Mucosa of rectum (tissue), 2 donors: Measurements from ENCODE around the gene GABBR2.

ENCODE experiments used
- H3K27ac ChIP-seq, 2 donors: one replicate each; pipeline ENCODE4 v1.7.0; 2013; ENCODE audit warnings: inconsistent platforms in 2 of 2, low read depth in 2 of 2, low read length in 2 of 2
- H3K27me3 ChIP-seq, 2 donors: one replicate each; pipeline ENCODE4 v1.7.0; 2013; ENCODE audit warnings: low read length in 2 of 2; ENCODE audit not compliant: control insufficient read depth in 2 of 2, insufficient read depth in 2 of 2
- H3K36me3 ChIP-seq, 2 donors: one replicate each; pipeline ENCODE4 v1.7.0; 2013; ENCODE audit warnings: low read length in 2 of 2; ENCODE audit not compliant: control insufficient read depth in 2 of 2, insufficient read depth in 2 of 2
- H3K4me1 ChIP-seq, 2 donors: one replicate each; pipeline ENCODE4 v1.7.0; 2013; ENCODE audit warnings: low read length in 2 of 2, mild to moderate bottlenecking in 1 of 2; ENCODE audit not compliant: control insufficient read depth in 2 of 2, insufficient read depth in 2 of 2
- H3K4me3 ChIP-seq, 2 donors: one replicate each; pipeline ENCODE4 v1.7.0; 2013; ENCODE audit warnings: low read length in 2 of 2
- H3K9ac ChIP-seq, 2 donors: one replicate each; pipeline ENCODE4 v1.7.0; 2013; ENCODE audit warnings: low read length in 2 of 2, low read depth in 1 of 2, mild to moderate bottlenecking in 1 of 2
- H3K9me3 ChIP-seq, 2 donors: one replicate each; pipeline ENCODE4 v1.7.0; 2013; ENCODE audit warnings: low read length in 2 of 2; ENCODE audit not compliant: control insufficient read depth in 2 of 2
- donor health status: healthy.
- donor health status: Normal muscosa, but diverticular disease.

The GABBR2 gene

GRCh38 chr9:98600631-98601030 is 108.1 kb downstream of the GABBR2 start:
- no peak overlapping the region for H3K27ac ChIP-seq
- H3K36me3 ChIP-seq: no peaks in the 10 kb centered on the region
- H3K9me3 ChIP-seq: no peaks in the 10 kb centered on the region
- H3K9ac ChIP-seq: no peak overlapping the region
- no peaks in the 10 kb centered on the region for H3K4me1 ChIP-seq
- H3K4me3 ChIP-seq: no peak overlapping the region
- H3K27me3 ChIP-seq: no peaks in the 10 kb centered on the region

GRCh38 chr9:98599566-98600216 is 109.0 kb downstream of the GABBR2 start:
- no peak overlapping the region for H3K27ac ChIP-seq
- no peak overlapping the region for H3K9ac ChIP-seq

GRCh38 chr9:98598861-98599260 is 109.9 kb downstream of the GABBR2 start:
- no peak overlapping the region for H3K27ac ChIP-seq

More at GRCh38 chr9:98599566-98600216, 109.0 kb downstream of the GABBR2 start:
- Histone ChIP-seq H3K4me3 (no peak overlapping the region), H3K4me1 (no peaks in the 10 kb centered on the region), H3K9me3 (no peaks in the 10 kb centered on the region), H3K36me3 (no peaks in the 10 kb centered on the region), H3K27me3 (no peaks in the 10 kb centered on the region)

GRCh38 chr9:98597236-98597771 is 111.4 kb downstream of the GABBR2 start:
- Histone ChIP-seq H3K4me3 (no peak overlapping the region), H3K27ac (no peak overlapping the region), H3K4me1 (no peaks in the 10 kb centered on the region), H3K36me3 (no peaks in the 10 kb centered on the region), H3K27me3 (no peaks in the 10 kb centered on the region), H3K9ac (no peak overlapping the region), H3K9me3 (no peaks in the 10 kb centered on the region)

More at GRCh38 chr9:98598861-98599260, 109.9 kb downstream of the GABBR2 start:
- Histone ChIP-seq H3K9ac (no peak overlapping the region), H3K9me3 (no peaks in the 10 kb centered on the region), H3K27me3 (no peaks in the 10 kb centered on the region), H3K4me1 (no peaks in the 10 kb centered on the region), H3K4me3 (no peak overlapping the region), H3K36me3 (no peaks in the 10 kb centered on the region)

GRCh38 chr9:98596486-98596885 is 112.2 kb downstream of the GABBR2 start:
- H3K4me1 ChIP-seq: no peaks in the 10 kb centered on the region
- H3K9me3 ChIP-seq: no peaks in the 10 kb centered on the region
- no peak overlapping the region for H3K9ac ChIP-seq
- no peak overlapping the region for H3K27ac ChIP-seq
- no peaks in the 10 kb centered on the region for H3K36me3 ChIP-seq
- no peaks in the 10 kb centered on the region for H3K27me3 ChIP-seq
- no peak overlapping the region for H3K4me3 ChIP-seq

- no peaks in the 10 kb centered on the region for H3K27me3 ChIP-seq
- no peak overlapping the region for H3K4me3 ChIP-seq
- no peak overlapping the region for H3K27ac ChIP-seq
- no peak overlapping the region for H3K9ac ChIP-seq
- no peaks in the 10 kb centered on the region for H3K4me1 ChIP-seq
- H3K9me3 ChIP-seq: no peaks in the 10 kb centered on the region
- H3K36me3 ChIP-seq: no peaks in the 10 kb centered on the region
Observed at GRCh38 chr9:98594546-98595160, 114.1 kb downstream of the GABBR2 start.

- Histone ChIP-seq H3K9ac (no peak overlapping the region), H3K9me3 (no peaks in the 10 kb centered on the region), H3K4me3 (no peak overlapping the region), H3K27ac (no peak overlapping the region), H3K36me3 (no peaks in the 10 kb centered on the region), H3K4me1 (no peaks in the 10 kb centered on the region), H3K27me3 (no peaks in the 10 kb centered on the region)
Observed at GRCh38 chr9:98593354-98594253, 115.1 kb downstream of the GABBR2 start.

- H3K27ac ChIP-seq: no peak overlapping the region
- no peaks in the 10 kb centered on the region for H3K9me3 ChIP-seq
- no peak overlapping the region for H3K9ac ChIP-seq
- no peaks in the 10 kb centered on the region for H3K4me1 ChIP-seq
- H3K4me3 ChIP-seq: no peak overlapping the region
- no peaks in the 10 kb centered on the region for H3K36me3 ChIP-seq
- H3K27me3 ChIP-seq: no peaks in the 10 kb centered on the region
Observed at GRCh38 chr9:98591696-98592095, 117.0 kb downstream of the GABBR2 start.

GRCh38 chr9:98590101-98590500 is 118.6 kb downstream of the GABBR2 start:
- H3K27ac ChIP-seq: no peak overlapping the region
- H3K4me1 ChIP-seq: no peaks in the 10 kb centered on the region
- H3K4me3 ChIP-seq: no peak overlapping the region
- H3K9ac ChIP-seq: no peak overlapping the region
- H3K27me3 ChIP-seq: no peaks in the 10 kb centered on the region
- H3K36me3 ChIP-seq: no peaks in the 10 kb centered on the region
- no peaks in the 10 kb centered on the region for H3K9me3 ChIP-seq

GRCh38 chr9:98589102-98589501 is 119.6 kb downstream of the GABBR2 start:
- H3K9me3 ChIP-seq: no peaks in the 10 kb centered on the region
- no peak overlapping the region for H3K4me3 ChIP-seq
- no peaks in the 10 kb centered on the region for H3K4me1 ChIP-seq
- H3K27ac ChIP-seq: no peak overlapping the region
- no peaks in the 10 kb centered on the region for H3K27me3 ChIP-seq
- no peak overlapping the region for H3K9ac ChIP-seq
- no peaks in the 10 kb centered on the region for H3K36me3 ChIP-seq
